HepG2 (cell line): ENCODE data around the gene NDST1. TPM values are rescaled to one million over a fixed set of nuclear protein-coding genes. Genes with fewer than 3 reads are reported as not detected.

Experiments used
- AGO2 ChIP-seq: fragments of 200-400 bp; formaldehyde crosslinking; optimal IDR thresholded peaks from 2 replicates; pipeline ENCODE3; 2017; ENCODE audit warnings: mild to moderate bottlenecking, low read depth, low read length, moderate library complexity
- CEBPB ChIP-seq: IDR thresholded peaks from 2 replicates; pipeline ENCODE4 v1.6.1; 2011; ENCODE audit warnings: low read depth, low read length, improper control_type of control experiment, borderline replicate concordance
- DBP ChIP-seq: sonication (generic); formaldehyde crosslinking; IDR thresholded peaks from 2 replicates; pipeline ENCODE4 v1.4.0; 2020; ENCODE audit warnings: missing genetic modification reagents; ENCODE audit errors: not compliant biosample characterization
- HNRNPLL ChIP-seq: fragments of 200-400 bp; formaldehyde crosslinking; IDR thresholded peaks from 2 replicates; pipeline ENCODE4 v1.6.1; 2017; ENCODE audit warnings: mild to moderate bottlenecking, low read depth, low read length; ENCODE audit not compliant: poor library complexity, severe bottlenecking
- PBX2 ChIP-seq: IDR thresholded peaks from 2 replicates; pipeline ENCODE4 v1.6.1; 2016; ENCODE audit warnings: control low read depth
- SIX4 ChIP-seq: sonication (generic); formaldehyde crosslinking; IDR thresholded peaks from 2 replicates; pipeline ENCODE4 v1.4.0; 2020; ENCODE audit warnings: missing genetic modification reagents
- SRSF9 ChIP-seq: fragments of 200-400 bp; formaldehyde crosslinking; IDR thresholded peaks from 2 replicates; pipeline ENCODE4 v1.6.1; 2018; ENCODE audit warnings: borderline replicate concordance, mild to moderate bottlenecking, low read depth, low read length; ENCODE audit not compliant: insufficient read depth, poor library complexity, severe bottlenecking
- YEATS4 ChIP-seq: sonication (generic); formaldehyde crosslinking; IDR thresholded peaks from 2 replicates; pipeline ENCODE4 v1.4.0; 2020; ENCODE audit warnings: missing genetic modification reagents, borderline replicate concordance
- ZFP90 ChIP-seq: sonication (generic); formaldehyde crosslinking; IDR thresholded peaks from 2 replicates; pipeline ENCODE4 v1.8.0; 2022; ENCODE audit warnings: missing genetic modification reagents, mild to moderate bottlenecking, inconsistent platforms, borderline replicate concordance
- ZFY ChIP-seq: sonication (generic); formaldehyde crosslinking; IDR thresholded peaks from 2 replicates; pipeline ENCODE4 v1.4.0; 2020; ENCODE audit warnings: missing genetic modification reagents
- ZNF235 ChIP-seq: sonication (generic); formaldehyde crosslinking; IDR thresholded peaks from 2 replicates; pipeline ENCODE4 v1.8.1; 2023; ENCODE audit warnings: mild to moderate bottlenecking, missing genetic modification reagents, borderline replicate concordance
- ZNF251 ChIP-seq: sonication (generic); formaldehyde crosslinking; IDR thresholded peaks from 2 replicates; pipeline ENCODE4 v1.9.0; 2021; ENCODE audit warnings: mild to moderate bottlenecking, missing genetic modification reagents
- ZNF343 ChIP-seq: sonication (generic); formaldehyde crosslinking; IDR thresholded peaks from 2 replicates; pipeline ENCODE4 v1.4.0; 2020; ENCODE audit warnings: mild to moderate bottlenecking, missing genetic modification reagents
- ZNF564 ChIP-seq: sonication (generic); formaldehyde crosslinking; IDR thresholded peaks from 2 replicates; pipeline ENCODE4 v1.8.1; 2023; ENCODE audit warnings: mild to moderate bottlenecking, missing genetic modification reagents
- ZNF589 ChIP-seq: sonication (generic); formaldehyde crosslinking; conservative IDR thresholded peaks from 2 replicates; pipeline ENCODE4 v1.8.0; 2022; ENCODE audit warnings: mild to moderate bottlenecking, moderate library complexity, missing genetic modification reagents
- ZNF766 ChIP-seq: sonication (generic); formaldehyde crosslinking; IDR thresholded peaks from 2 replicates; pipeline ENCODE4 v1.5.0; 2020; ENCODE audit warnings: missing genetic modification reagents, borderline replicate concordance
- polyA plus RNA-seq, 8 experiments: library from polyadenylated mRNA; depleted of rRNA in 3 of 8; stranded (reverse) in 7 of 8; unstranded in 1 of 8; fragments of >200 nt; fragmentation: Illumina TruSeq in 4 of 8; extraction: Trizol in 4 of 8; gene quantifications; 2 replicates each; pipeline versions ENCODE4 v1.2.1 to v1.2.3, GENCODE V29; 2011 to 2016; ENCODE audit warnings: low read depth in 4 of 8, missing spikeins in 1 of 8, mixed read lengths in 1 of 8; ENCODE audit not compliant: insufficient read depth in 1 of 8
- total RNA-seq, 5 experiments: library from RNA; depleted of rRNA; stranded (reverse); fragments of >200 nt; fragmentation: Illumina TruSeq; extraction: Trizol; gene quantifications; 2 replicates each; pipeline ENCODE4 v1.2.3, GENCODE V29; 2016; ENCODE audit warnings: low read depth in 1 of 5
- TF ChIP-seq, protein P1 (sequence below): sonication (generic); formaldehyde crosslinking; IDR thresholded peaks from 2 replicates; pipeline ENCODE4 v1.9.0; 2021; ENCODE audit warnings: missing genetic modification reagents, borderline replicate concordance
- TF ChIP-seq, protein P2 (sequence below): sonication (generic); formaldehyde crosslinking; IDR thresholded peaks from 2 replicates; pipeline ENCODE4 v1.8.1; 2023; ENCODE audit warnings: missing genetic modification reagents, inconsistent platforms, borderline replicate concordance
- TF ChIP-seq, protein P3 (sequence below): sonication (generic); formaldehyde crosslinking; IDR thresholded peaks from 2 replicates; pipeline ENCODE4 v1.4.0; 2020; ENCODE audit warnings: missing genetic modification reagents, borderline replicate concordance

Gene NDST1
- total and polyA plus RNA-seq, 2 of the 13 experiments (the other 11 are each of a cell fraction or from before 2014, with no cell fraction given), result 23.8 to 26.2 TPM

DNA sequence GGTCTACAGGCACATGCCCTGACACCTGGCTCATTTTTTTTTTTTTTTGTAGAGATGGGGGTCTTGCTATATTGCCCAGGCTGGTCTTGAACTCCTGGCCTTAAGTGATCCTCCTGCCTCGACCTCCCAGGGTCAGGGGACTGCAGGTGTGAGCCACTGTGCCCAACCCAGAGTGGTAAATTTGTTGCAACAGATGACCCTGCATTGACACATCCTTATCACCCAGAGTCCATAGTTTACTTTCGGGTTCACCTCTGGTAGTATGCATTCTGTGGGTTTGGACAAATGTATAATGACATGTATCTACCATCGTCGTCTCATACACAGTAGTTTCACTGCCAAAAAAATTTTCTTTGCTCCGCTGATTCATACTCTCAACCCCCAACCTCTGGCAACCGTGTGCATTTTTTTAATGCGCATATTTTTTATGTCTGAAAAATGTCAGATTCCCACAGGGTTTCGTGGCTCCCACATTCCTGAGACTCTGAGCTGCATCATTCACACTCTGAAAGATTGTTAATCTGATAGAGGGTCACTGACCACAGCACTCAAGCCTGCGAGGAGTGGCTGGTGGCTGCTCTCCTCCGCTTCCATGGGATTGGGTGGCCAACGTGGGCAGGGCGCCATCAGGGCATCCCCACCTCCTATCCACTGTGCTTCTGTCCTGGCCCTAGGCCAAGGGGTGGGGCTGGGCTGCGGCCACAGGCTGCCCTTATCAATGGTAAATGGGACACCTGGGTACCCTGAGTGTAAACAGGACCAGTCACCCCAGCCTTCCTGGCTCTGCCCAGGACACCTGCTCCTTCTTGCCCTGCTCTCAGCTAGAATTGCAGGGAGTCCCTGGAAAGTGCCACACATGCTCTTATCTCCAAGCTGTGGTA is 9.6 kb downstream of the NDST1 start (continued):
- TF ChIP-seq, protein P1, sequence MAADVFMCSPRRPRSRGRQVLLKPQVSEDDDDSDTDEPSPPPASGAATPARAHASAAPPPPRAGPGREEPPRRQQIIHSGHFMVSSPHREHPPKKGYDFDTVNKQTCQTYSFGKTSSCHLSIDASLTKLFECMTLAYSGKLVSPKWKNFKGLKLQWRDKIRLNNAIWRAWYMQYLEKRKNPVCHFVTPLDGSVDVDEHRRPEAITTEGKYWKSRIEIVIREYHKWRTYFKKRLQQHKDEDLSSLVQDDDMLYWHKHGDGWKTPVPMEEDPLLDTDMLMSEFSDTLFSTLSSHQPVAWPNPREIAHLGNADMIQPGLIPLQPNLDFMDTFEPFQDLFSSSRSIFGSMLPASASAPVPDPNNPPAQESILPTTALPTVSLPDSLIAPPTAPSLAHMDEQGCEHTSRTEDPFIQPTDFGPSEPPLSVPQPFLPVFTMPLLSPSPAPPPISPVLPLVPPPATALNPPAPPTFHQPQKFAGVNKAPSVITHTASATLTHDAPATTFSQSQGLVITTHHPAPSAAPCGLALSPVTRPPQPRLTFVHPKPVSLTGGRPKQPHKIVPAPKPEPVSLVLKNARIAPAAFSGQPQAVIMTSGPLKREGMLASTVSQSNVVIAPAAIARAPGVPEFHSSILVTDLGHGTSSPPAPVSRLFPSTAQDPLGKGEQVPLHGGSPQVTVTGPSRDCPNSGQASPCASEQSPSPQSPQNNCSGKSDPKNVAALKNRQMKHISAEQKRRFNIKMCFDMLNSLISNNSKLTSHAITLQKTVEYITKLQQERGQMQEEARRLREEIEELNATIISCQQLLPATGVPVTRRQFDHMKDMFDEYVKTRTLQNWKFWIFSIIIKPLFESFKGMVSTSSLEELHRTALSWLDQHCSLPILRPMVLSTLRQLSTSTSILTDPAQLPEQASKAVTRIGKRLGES, result no peak
- TF ChIP-seq CEBPB (peak; percentile 94), HNRNPLL (no peak), ZFP90 (CRISPR knock-in tag) (no peak), ZNF235 (CRISPR knock-in tag) (no peak), ZNF589 (no peak), ZFY (CRISPR knock-in tag) (no peak), PBX2 (no peak), YEATS4 (peak; percentile 21; the same call in 1 of the 2 replicates), SRSF9 (no peak), ZNF766 (CRISPR knock-in tag) (no peak), ZNF343 (CRISPR knock-in tag) (no peak), ZNF564 (CRISPR knock-in tag) (no peak), SIX4 (CRISPR knock-in tag) (peak; percentile 39; the same call in 1 of the 2 replicates), DBP (CRISPR knock-in tag) (no peak), AGO2 (no peak), ZNF251 (CRISPR knock-in tag) (no peak)
- TF ChIP-seq, protein P2, sequence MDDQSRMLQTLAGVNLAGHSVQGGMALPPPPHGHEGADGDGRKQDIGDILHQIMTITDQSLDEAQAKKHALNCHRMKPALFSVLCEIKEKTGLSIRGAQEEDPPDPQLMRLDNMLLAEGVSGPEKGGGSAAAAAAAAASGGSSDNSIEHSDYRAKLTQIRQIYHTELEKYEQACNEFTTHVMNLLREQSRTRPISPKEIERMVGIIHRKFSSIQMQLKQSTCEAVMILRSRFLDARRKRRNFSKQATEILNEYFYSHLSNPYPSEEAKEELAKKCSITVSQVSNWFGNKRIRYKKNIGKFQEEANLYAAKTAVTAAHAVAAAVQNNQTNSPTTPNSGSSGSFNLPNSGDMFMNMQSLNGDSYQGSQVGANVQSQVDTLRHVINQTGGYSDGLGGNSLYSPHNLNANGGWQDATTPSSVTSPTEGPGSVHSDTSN (CRISPR knock-in tag), result no peak
- TF ChIP-seq, protein P3, sequence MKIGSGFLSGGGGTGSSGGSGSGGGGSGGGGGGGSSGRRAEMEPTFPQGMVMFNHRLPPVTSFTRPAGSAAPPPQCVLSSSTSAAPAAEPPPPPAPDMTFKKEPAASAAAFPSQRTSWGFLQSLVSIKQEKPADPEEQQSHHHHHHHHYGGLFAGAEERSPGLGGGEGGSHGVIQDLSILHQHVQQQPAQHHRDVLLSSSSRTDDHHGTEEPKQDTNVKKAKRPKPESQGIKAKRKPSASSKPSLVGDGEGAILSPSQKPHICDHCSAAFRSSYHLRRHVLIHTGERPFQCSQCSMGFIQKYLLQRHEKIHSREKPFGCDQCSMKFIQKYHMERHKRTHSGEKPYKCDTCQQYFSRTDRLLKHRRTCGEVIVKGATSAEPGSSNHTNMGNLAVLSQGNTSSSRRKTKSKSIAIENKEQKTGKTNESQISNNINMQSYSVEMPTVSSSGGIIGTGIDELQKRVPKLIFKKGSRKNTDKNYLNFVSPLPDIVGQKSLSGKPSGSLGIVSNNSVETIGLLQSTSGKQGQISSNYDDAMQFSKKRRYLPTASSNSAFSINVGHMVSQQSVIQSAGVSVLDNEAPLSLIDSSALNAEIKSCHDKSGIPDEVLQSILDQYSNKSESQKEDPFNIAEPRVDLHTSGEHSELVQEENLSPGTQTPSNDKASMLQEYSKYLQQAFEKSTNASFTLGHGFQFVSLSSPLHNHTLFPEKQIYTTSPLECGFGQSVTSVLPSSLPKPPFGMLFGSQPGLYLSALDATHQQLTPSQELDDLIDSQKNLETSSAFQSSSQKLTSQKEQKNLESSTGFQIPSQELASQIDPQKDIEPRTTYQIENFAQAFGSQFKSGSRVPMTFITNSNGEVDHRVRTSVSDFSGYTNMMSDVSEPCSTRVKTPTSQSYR (CRISPR knock-in tag), result peak; percentile 39; the same call in 1 of the 2 replicates
